Measurements from ENCODE around the gene GLTPD2. TPM values are rescaled to one million over a fixed set of nuclear protein-coding genes. Genes with fewer than 3 reads are reported as not detected.
A peak's percentile ranks its signal among the peaks of the same experiment; 100 is the strongest.

The GLTPD2 gene
- total RNA-seq, 4 donors from 2014 or later, result not detected

- no peak for DNase-seq (ENCODE audit: low spot score in 2 of 2)
- Histone ChIP-seq H3K36me3 (no peaks in the 10 kb centered on the region), H3K27ac (no peak overlapping the region), H3K4me1 (peaks cover 0 to 5% (median under 1%) of the 10 kb centered on the region in 4 donors), H3K4me3 (no peak overlapping the region), H3K27me3 (peaks cover 0 to 58% of the 10 kb centered on the region in 2 donors), H3K9me3 (no peaks in the 10 kb centered on the region)
- WGBS, 2 donors, result 79 to 87% methylated on average over 11 of the region's 11 CpGs
- TF ChIP-seq POLR2A (IDR thresholded peaks at IDR 0.05) (no peak), CTCF (IDR thresholded peaks at IDR 0.05) (no peak), EP300 (IDR thresholded peaks at IDR 0.05) (no peak)
These were observed 8.3 kb upstream of the GLTPD2 start for GRCh38 chr17:4780325-4780955.

- Histone ChIP-seq H3K27ac (no peak overlapping the region), H3K27me3 (peaks cover 0 to 63% of the 10 kb centered on the region in 2 donors), H3K9me3 (no peaks in the 10 kb centered on the region), H3K4me1 (peaks cover 0 to 27% (median 14%) of the 10 kb centered on the region in 4 donors), H3K36me3 (no peaks in the 10 kb centered on the region), H3K4me3 (no peak overlapping the region)
- WGBS, 2 donors, result 35 to 39% methylated on average over 27 to 28 of the region's 28 CpGs
- TF ChIP-seq POLR2A (IDR thresholded peaks at IDR 0.05) (no peak), CTCF (IDR thresholded peaks at IDR 0.05) (no peak), EP300 (IDR thresholded peaks at IDR 0.05) (no peak)
- DNase-seq (ENCODE audit: low spot score in 2 of 2), result no peak
These were observed 6.1 kb upstream of the GLTPD2 start for GRCh38 chr17:4782652-4783051.

- peak overlapping the region in 2 of 4 donors; percentile 21 to 35 for H3K4me3 ChIP-seq
- H3K27ac ChIP-seq, result no peak overlapping the region
- H3K36me3 ChIP-seq, result no peaks in the 10 kb centered on the region
- peaks cover 0 to 55% of the 10 kb centered on the region in 2 donors for H3K27me3 ChIP-seq
- peaks cover 0 to 48% (median 25%) of the 10 kb centered on the region in 4 donors for H3K4me1 ChIP-seq
- TF ChIP-seq CTCF (IDR thresholded peaks at IDR 0.05), result no peak
- no peak for TF ChIP-seq POLR2A (IDR thresholded peaks at IDR 0.05)
- TF ChIP-seq EP300 (IDR thresholded peaks at IDR 0.05), result no peak
- no peaks in the 10 kb centered on the region for H3K9me3 ChIP-seq
- WGBS, 2 donors, result 10 to 17% methylated on average over 43 to 49 of the region's 61 CpGs
- DNase-seq (ENCODE audit: low spot score in 2 of 2), result no peak
These were observed 3.3 kb upstream of the GLTPD2 start for GRCh38 chr17:4785311-4786105.

GRCh38 chr17:4786106-4786511, 2.7 kb upstream of the GLTPD2 start, which contains the start of gene VMO1:
VMO1 (minus strand) TSS chr17:4786364; CDS start chr17:4786352, 12 bp downstream.
- Histone ChIP-seq H3K4me1 (peaks cover 0 to 48% (median 27%) of the 10 kb centered on the region in 4 donors), H3K27me3 (peaks cover 0 to 49% of the 10 kb centered on the region in 2 donors), H3K27ac (peak within 1 kb of the TSS in 1 of 4 donors; percentile 43), H3K36me3 (no peaks in the 10 kb centered on the region), H3K4me3 (peak within 1 kb of the TSS in 2 of 4 donors; percentile 21 to 35), H3K9me3 (no peaks in the 10 kb centered on the region)
- WGBS, 2 donors, result 4 to 6% methylated on average over 19 to 21 of the region's 24 CpGs
- DNase-seq (ENCODE audit: low spot score in 2 of 2), result no peak
- TF ChIP-seq EP300 (IDR thresholded peaks at IDR 0.05), result no peak
- TF ChIP-seq POLR2A (IDR thresholded peaks at IDR 0.05), result no peak
- TF ChIP-seq CTCF (IDR thresholded peaks at IDR 0.05), result no peak

- no peak for DNase-seq (ENCODE audit: low spot score in 2 of 2)
- H3K27ac ChIP-seq, result peak overlapping the region in 1 of 4 donors; percentile 43
These were observed 2.2 kb upstream of the GLTPD2 start for GRCh38 chr17:4786516-4786915.

More at GRCh38 chr17:4786516-4786915, 2.2 kb upstream of the GLTPD2 start:
- peaks cover 0 to 45% of the 10 kb centered on the region in 2 donors for H3K27me3 ChIP-seq
- H3K9me3 ChIP-seq, result no peaks in the 10 kb centered on the region
- peak overlapping the region in 1 of 4 donors; percentile 35 for H3K4me3 ChIP-seq
- H3K36me3 ChIP-seq, result no peaks in the 10 kb centered on the region
- 12 to 25% methylated on average over 6 of the region's 6 CpGs for WGBS, 2 donors
- peaks cover 0 to 48% (median 27%) of the 10 kb centered on the region in 4 donors for H3K4me1 ChIP-seq
- no peak for TF ChIP-seq POLR2A (IDR thresholded peaks at IDR 0.05)
- TF ChIP-seq EP300 (IDR thresholded peaks at IDR 0.05), result no peak
- no peak for TF ChIP-seq CTCF (IDR thresholded peaks at IDR 0.05)
